Measurements from ENCODE around the gene KRTAP3-1.
"Not testable (repeated sequence)": the region's sequence is repeated elsewhere in the genome, so short reads cannot be mapped to it uniquely, and the experiment has no call there.

KRTAP3-1 gene

DNA sequence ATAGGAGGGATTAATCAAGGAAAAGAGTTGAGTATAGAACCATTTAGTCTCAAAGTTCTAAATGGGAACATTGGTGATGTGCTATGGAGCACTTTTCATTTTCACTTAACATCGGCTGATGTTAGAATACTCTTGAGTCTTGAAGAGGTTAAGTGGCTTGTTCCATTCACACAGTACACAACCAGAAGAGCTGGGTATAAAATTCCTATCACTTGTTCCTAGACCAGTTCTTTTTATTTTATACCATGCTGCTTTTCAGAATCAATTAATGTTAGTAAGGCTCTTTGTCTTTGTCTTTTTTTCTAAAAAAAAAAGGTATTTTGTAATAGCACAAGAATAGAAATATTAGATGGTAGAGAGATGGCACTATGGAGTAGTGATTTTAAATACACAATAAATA lies 34.0 kb upstream of the KRTAP3-1 start:
- TF ChIP-seq NFRKB (IDR thresholded peaks at IDR 0.05) (no peak), ARNT (IDR thresholded peaks at IDR 0.05) (no peak), L3MBTL2 (conservative IDR thresholded peaks at IDR 0.05) (no peak), SP1 (IDR thresholded peaks at IDR 0.05) (no peak), HDGF (IDR thresholded peaks at IDR 0.05; ENCODE audit: borderline replicate concordance) (no peak), CTBP1 (IDR thresholded peaks at IDR 0.05; ENCODE audit: borderline replicate concordance) (no peak), FOXM1 (IDR thresholded peaks at IDR 0.05; ENCODE audit: borderline replicate concordance) (no peak), ELF4 (IDR thresholded peaks at IDR 0.05) (no peak), PKNOX1 (IDR thresholded peaks at IDR 0.05) (no peak)
- CTCF ChIA-PET: no interaction called here
- no peak for DNase-seq (ENCODE audit: extremely low spot score)
- POLR2A ChIA-PET: no interaction called here

GRCh38 chr17:41040783-41041571 lies 32.0 kb upstream of the KRTAP3-1 start, which contains the start of gene KRTAP1-1:
TSS of gene KRTAP1-1 (minus strand) at chr17:41041450. CDS start at chr17:41041397, 53 bp downstream.
- POLR2A ChIA-PET; CTCF ChIA-PET; DNase-seq (ENCODE audit: extremely low spot score): not testable (repeated sequence)

- no peak for TF ChIP-seq FOXA1 (IDR thresholded peaks at IDR 0.05)
- no peak for TF ChIP-seq PKNOX1 (IDR thresholded peaks at IDR 0.05)
- no peak for TF ChIP-seq HDGF (IDR thresholded peaks at IDR 0.05; ENCODE audit: borderline replicate concordance)
- TF ChIP-seq BHLHE40 (IDR thresholded peaks at IDR 0.05; ENCODE audit: borderline replicate concordance): no peak
- no peak for TF ChIP-seq L3MBTL2 (conservative IDR thresholded peaks at IDR 0.05)
- no peak for TF ChIP-seq ZNF384 (IDR thresholded peaks at IDR 0.05)
- no peak for TF ChIP-seq ARNT (IDR thresholded peaks at IDR 0.05)
- TF ChIP-seq ELF4 (IDR thresholded peaks at IDR 0.05): no peak
- TF ChIP-seq FOXM1 (IDR thresholded peaks at IDR 0.05; ENCODE audit: borderline replicate concordance): no peak
- POLR2A ChIA-PET: no interaction called here
- CTCF ChIA-PET: no interaction called here
Measured at GRCh38 chr17:41037853-41038350, 29.0 kb upstream of the KRTAP3-1 start.

DNA sequence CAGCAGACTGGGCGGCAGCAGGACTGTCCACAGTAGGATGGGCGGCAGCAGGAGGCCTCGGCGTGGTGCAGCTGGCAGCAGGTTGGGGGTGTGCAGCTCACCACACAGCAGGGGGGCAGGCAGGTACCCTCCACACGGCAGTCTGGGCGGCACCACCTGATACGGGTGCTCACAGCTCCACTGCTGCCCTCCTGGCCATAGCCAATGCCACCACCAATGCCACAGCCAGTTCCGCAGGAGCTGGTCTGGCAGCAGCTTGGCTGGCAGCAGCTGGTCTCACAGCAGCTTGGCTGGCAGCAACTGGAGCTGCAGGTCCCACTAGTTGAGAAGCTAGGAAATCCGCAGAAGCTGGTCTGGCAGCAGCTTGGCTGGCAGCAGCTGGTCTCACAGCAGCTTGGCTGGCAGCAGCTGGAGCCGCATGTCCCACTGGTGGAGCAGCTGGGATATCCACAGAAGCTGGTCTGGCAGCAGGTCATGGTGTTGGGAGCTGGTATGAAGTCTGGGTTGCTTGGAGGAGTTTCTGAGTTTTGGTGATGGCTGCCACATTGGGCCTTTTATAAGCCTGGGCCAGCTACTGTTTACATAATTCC lies 25.5 kb upstream of the KRTAP3-1 start, which contains the start of gene KRTAP1-3:
Gene KRTAP1-3, minus strand, starts transcription at position 529 of the 590 bp plus-strand sequence. Its CDS starts 53 bp downstream, at position 476.
- DNase-seq (ENCODE audit: extremely low spot score); CTCF ChIA-PET: not testable (repeated sequence)

More at GRCh38 chr17:41037853-41038350, 29.0 kb upstream of the KRTAP3-1 start:
- no peak for DNase-seq (ENCODE audit: extremely low spot score)

GRCh38 chr17:41029633-41030245 lies 20.8 kb upstream of the KRTAP3-1 start, which contains the start of gene KRTAP1-4:
TSS of gene KRTAP1-4 (minus strand) at chr17:41030195. CDS start at chr17:41030078, 117 bp downstream.
- ChIA-PET CTCF (no interaction called here), POLR2A (no interaction called here)
- DNase-seq (ENCODE audit: extremely low spot score): no peak
- TF ChIP-seq FOXM1 (IDR thresholded peaks at IDR 0.05; ENCODE audit: borderline replicate concordance) (no peak), SP1 (IDR thresholded peaks at IDR 0.05) (no peak), FOXK2 (IDR thresholded peaks at IDR 0.05) (no peak)

More for the DNA sequence above, 25.5 kb upstream of the KRTAP3-1 start, which contains the start of gene KRTAP1-3:
- POLR2A ChIA-PET: not testable (repeated sequence)

- POLR2A ChIA-PET: no interaction called here
- DNase-seq (ENCODE audit: extremely low spot score): no peak
- TF ChIP-seq ELF4 (IDR thresholded peaks at IDR 0.05) (no peak), LEF1 (IDR thresholded peaks at IDR 0.05; ENCODE audit: borderline replicate concordance) (no peak), ZNF384 (IDR thresholded peaks at IDR 0.05) (no peak), PKNOX1 (IDR thresholded peaks at IDR 0.05) (no peak), SUZ12 (IDR thresholded peaks at IDR 0.05) (no peak), BHLHE40 (IDR thresholded peaks at IDR 0.05; ENCODE audit: borderline replicate concordance) (no peak), FOXK2 (IDR thresholded peaks at IDR 0.05) (no peak), HDGF (IDR thresholded peaks at IDR 0.05; ENCODE audit: borderline replicate concordance) (no peak), TARDBP (IDR thresholded peaks at IDR 0.05) (no peak), FOXM1 (IDR thresholded peaks at IDR 0.05; ENCODE audit: borderline replicate concordance) (no peak), L3MBTL2 (conservative IDR thresholded peaks at IDR 0.05) (no peak), SP1 (IDR thresholded peaks at IDR 0.05) (no peak), CTBP1 (IDR thresholded peaks at IDR 0.05; ENCODE audit: borderline replicate concordance) (no peak), NFRKB (IDR thresholded peaks at IDR 0.05) (no peak), ARNT (IDR thresholded peaks at IDR 0.05) (no peak), FOXA1 (IDR thresholded peaks at IDR 0.05) (no peak)
- CTCF ChIA-PET: no interaction called here
Measured at GRCh38 chr17:41026715-41027471, 18.0 kb upstream of the KRTAP3-1 start, which contains the start of gene KRTAP1-5. TSS of gene KRTAP1-5 (minus strand) at chr17:41027208. CDS start at chr17:41027155, 53 bp downstream.
